NCI-H2196 treated with DMSO at 0.1 percent for 48 hours (cell line): ENCODE data around the gene MCM5.
A peak's percentile ranks its signal among the peaks of the same experiment; 100 is the strongest.

Experiments
- DNase-seq: peaks from one replicate; lab custom pipeline; 2025; ENCODE audit not compliant: unreplicated experiment; lab: John Stamatoyannopoulos, UW

Gene MCM5

GRCh38 chr22:35401863-35402262, 1.9 kb downstream of the MCM5 start:
- DNase-seq = no peak

- DNase-seq = no peak
These were observed 3.4 kb downstream of the MCM5 start for GRCh38 chr22:35403356-35403755.

- DNase-seq = no peak
These were observed 4.2 kb downstream of the MCM5 start for GRCh38 chr22:35404176-35404575.

- DNase-seq = no peak
These were observed 6.5 kb downstream of the MCM5 start for GRCh38 chr22:35406443-35406842.

GRCh38 chr22:35407362-35407761, 7.4 kb downstream of the MCM5 start:
- no peak for DNase-seq

- no peak for DNase-seq
These were observed 10.1 kb downstream of the MCM5 start for GRCh38 chr22:35409783-35410662.

- no peak for DNase-seq
These were observed 10.7 kb downstream of the MCM5 start for GRCh38 chr22:35410663-35411034.

GRCh38 chr22:35411102-35411501, 11.2 kb downstream of the MCM5 start:
- no peak for DNase-seq

GRCh38 chr22:35413624-35414023, 13.7 kb downstream of the MCM5 start:
- no peak for DNase-seq

GRCh38 chr22:35417606-35418005, 17.7 kb downstream of the MCM5 start:
- no peak for DNase-seq

- DNase-seq = no peak
These were observed 18.1 kb downstream of the MCM5 start for GRCh38 chr22:35418088-35418487.

GRCh38 chr22:35418731-35419130, 18.8 kb downstream of the MCM5 start:
- no peak for DNase-seq

GRCh38 chr22:35419756-35420155, 19.8 kb downstream of the MCM5 start:
- DNase-seq = no peak

GRCh38 chr22:35421121-35421520, 21.2 kb downstream of the MCM5 start:
- DNase-seq = no peak

GRCh38 chr22:35422145-35422544, 22.2 kb downstream of the MCM5 start:
- DNase-seq = no peak

GRCh38 chr22:35422936-35423335, 23.0 kb downstream of the MCM5 start:
- no peak for DNase-seq

GRCh38 chr22:35424081-35424480, 24.1 kb downstream of the MCM5 start:
- no peak for DNase-seq

GRCh38 chr22:35424761-35425160, 24.8 kb downstream of the MCM5 start:
- no peak for DNase-seq

- no peak for DNase-seq
These were observed 25.6 kb downstream of the MCM5 start for GRCh38 chr22:35425546-35425945.

GRCh38 chr22:35425971-35426800, 26.2 kb downstream of the MCM5 start:
- DNase-seq = peak; percentile 23

- DNase-seq = no peak
These were observed 26.8 kb downstream of the MCM5 start for GRCh38 chr22:35426801-35427140.

GRCh38 chr22:35430897-35431322, 31.0 kb downstream of the MCM5 start:
- peak; percentile 63 for DNase-seq
